ENCODE results near the gene AMBP. TPM values are rescaled to one million over a fixed set of nuclear protein-coding genes. Genes with fewer than 3 reads are reported as not detected.

AMBP gene
- total and polyA plus RNA-seq, 2 of the 13 experiments (the other 11 are each of a cell fraction or from before 2014, with no cell fraction given), result 1,510 to 2,580 TPM

DNA sequence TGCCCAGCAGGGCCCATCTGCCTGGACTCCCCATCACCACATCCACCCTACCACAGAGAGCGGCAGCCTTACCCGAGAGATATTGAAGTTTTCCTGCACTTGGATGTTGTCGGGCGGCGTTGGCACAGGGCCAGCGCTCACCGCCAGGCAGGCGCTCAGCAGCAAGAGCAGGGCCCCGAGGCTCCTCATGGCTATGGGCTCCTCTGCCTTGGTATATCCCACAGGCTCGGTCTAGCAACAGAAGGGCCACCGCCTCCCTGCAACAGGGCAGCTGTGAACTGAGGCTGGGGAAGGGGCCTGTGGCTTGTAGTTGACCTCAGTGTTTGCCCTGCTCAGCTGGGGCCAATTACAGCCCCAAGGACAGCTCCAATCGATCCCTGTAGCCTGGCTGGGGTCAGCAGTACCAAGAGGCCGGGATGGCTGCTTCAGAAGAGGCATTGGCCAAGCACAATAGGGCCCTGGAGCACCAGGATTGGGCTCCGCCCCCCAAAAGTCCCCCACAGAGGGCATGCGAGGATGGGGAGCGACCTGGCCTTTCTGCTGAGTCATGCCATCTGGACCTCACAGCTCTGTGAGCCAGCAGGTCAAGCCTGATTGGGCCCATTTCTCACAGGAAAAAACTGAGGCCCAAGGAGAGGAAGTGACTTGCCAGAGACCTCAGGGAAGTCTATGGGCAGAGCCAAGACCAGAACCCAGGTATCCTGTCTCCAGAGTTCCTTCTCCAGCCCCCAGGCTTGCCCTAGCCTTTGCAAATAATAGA is at the start of gene AMBP (continued):
- TF ChIP-seq ZNF775 (CRISPR knock-in tag; IDR thresholded peaks at IDR 0.05; ENCODE audit: borderline replicate concordance), result no peak
- TF ChIP-seq, protein P1, sequence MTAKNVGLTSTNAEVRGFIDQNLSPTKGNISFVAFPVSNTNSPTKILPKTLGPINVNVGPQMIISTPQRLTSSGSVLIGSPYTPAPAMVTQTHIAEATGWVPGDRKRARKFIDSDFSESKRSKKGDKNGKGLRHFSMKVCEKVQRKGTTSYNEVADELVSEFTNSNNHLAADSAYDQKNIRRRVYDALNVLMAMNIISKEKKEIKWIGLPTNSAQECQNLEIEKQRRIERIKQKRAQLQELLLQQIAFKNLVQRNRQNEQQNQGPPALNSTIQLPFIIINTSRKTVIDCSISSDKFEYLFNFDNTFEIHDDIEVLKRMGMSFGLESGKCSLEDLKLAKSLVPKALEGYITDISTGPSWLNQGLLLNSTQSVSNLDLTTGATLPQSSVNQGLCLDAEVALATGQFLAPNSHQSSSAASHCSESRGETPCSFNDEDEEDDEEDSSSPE (CRISPR knock-in tag; IDR thresholded peaks at IDR 0.05), result peak; percentile 67
- TF ChIP-seq, protein P2, sequence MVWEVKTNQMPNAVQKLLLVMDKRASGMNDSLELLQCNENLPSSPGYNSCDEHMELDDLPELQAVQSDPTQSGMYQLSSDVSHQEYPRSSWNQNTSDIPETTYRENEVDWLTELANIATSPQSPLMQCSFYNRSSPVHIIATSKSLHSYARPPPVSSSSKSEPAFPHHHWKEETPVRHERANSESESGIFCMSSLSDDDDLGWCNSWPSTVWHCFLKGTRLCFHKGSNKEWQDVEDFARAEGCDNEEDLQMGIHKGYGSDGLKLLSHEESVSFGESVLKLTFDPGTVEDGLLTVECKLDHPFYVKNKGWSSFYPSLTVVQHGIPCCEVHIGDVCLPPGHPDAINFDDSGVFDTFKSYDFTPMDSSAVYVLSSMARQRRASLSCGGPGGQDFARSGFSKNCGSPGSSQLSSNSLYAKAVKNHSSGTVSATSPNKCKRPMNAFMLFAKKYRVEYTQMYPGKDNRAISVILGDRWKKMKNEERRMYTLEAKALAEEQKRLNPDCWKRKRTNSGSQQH (CRISPR knock-in tag; IDR thresholded peaks at IDR 0.05; ENCODE audit: low read depth), result peak; percentile 90; the same call in 1 of the 2 replicates
- TF ChIP-seq, protein P3, sequence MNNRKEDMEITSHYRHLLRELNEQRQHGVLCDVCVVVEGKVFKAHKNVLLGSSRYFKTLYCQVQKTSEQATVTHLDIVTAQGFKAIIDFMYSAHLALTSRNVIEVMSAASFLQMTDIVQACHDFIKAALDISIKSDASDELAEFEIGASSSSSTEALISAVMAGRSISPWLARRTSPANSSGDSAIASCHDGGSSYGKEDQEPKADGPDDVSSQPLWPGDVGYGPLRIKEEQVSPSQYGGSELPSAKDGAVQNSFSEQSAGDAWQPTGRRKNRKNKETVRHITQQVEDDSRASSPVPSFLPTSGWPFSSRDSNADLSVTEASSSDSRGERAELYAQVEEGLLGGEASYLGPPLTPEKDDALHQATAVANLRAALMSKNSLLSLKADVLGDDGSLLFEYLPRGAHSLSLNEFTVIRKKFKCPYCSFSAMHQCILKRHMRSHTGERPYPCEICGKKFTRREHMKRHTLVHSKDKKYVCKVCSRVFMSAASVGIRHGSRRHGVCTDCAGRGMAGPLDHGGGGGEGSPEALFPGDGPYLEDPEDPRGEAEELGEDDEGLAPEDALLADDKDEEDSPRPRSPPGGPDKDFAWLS (CRISPR knock-in tag; IDR thresholded peaks at IDR 0.05; ENCODE audit: borderline replicate concordance), result peak; percentile 92; the same call in 1 of the 2 replicates
- peak; percentile 67 for TF ChIP-seq JARID2 (CRISPR knock-in tag; IDR thresholded peaks at IDR 0.05; ENCODE audit: insufficient replicate concordance)
- peak; percentile 84 for TF ChIP-seq ARNT2 (CRISPR knock-in tag; IDR thresholded peaks at IDR 0.05; ENCODE audit: low read depth)
- peak; percentile 99 for TF ChIP-seq ZNF263 (CRISPR knock-in tag; IDR thresholded peaks at IDR 0.05)
- TF ChIP-seq, protein P4, sequence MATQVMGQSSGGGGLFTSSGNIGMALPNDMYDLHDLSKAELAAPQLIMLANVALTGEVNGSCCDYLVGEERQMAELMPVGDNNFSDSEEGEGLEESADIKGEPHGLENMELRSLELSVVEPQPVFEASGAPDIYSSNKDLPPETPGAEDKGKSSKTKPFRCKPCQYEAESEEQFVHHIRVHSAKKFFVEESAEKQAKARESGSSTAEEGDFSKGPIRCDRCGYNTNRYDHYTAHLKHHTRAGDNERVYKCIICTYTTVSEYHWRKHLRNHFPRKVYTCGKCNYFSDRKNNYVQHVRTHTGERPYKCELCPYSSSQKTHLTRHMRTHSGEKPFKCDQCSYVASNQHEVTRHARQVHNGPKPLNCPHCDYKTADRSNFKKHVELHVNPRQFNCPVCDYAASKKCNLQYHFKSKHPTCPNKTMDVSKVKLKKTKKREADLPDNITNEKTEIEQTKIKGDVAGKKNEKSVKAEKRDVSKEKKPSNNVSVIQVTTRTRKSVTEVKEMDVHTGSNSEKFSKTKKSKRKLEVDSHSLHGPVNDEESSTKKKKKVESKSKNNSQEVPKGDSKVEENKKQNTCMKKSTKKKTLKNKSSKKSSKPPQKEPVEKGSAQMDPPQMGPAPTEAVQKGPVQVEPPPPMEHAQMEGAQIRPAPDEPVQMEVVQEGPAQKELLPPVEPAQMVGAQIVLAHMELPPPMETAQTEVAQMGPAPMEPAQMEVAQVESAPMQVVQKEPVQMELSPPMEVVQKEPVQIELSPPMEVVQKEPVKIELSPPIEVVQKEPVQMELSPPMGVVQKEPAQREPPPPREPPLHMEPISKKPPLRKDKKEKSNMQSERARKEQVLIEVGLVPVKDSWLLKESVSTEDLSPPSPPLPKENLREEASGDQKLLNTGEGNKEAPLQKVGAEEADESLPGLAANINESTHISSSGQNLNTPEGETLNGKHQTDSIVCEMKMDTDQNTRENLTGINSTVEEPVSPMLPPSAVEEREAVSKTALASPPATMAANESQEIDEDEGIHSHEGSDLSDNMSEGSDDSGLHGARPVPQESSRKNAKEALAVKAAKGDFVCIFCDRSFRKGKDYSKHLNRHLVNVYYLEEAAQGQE (IDR thresholded peaks at IDR 0.05; ENCODE audit: borderline replicate concordance in 1 of 2, low read depth in 1 of 2, low read length in 2 of 2), result peak in 1 of 2 experiments; percentile 74; a peak in 2 of 4 replicates
- peak; percentile 96 for TF ChIP-seq FOXK1 (CRISPR knock-in tag; IDR thresholded peaks at IDR 0.05; ENCODE audit: borderline replicate concordance, low read depth)
- no peak for TF ChIP-seq SNRNP70 (IDR thresholded peaks at IDR 0.05; ENCODE audit: low read depth, low read length)
- TF ChIP-seq ZBTB21 (CRISPR knock-in tag; IDR thresholded peaks at IDR 0.05), result peak; percentile 60; the same call in 1 of the 2 replicates
- TF ChIP-seq ZFP62 (CRISPR knock-in tag; IDR thresholded peaks at IDR 0.05), result no peak
- TF ChIP-seq, protein P5, sequence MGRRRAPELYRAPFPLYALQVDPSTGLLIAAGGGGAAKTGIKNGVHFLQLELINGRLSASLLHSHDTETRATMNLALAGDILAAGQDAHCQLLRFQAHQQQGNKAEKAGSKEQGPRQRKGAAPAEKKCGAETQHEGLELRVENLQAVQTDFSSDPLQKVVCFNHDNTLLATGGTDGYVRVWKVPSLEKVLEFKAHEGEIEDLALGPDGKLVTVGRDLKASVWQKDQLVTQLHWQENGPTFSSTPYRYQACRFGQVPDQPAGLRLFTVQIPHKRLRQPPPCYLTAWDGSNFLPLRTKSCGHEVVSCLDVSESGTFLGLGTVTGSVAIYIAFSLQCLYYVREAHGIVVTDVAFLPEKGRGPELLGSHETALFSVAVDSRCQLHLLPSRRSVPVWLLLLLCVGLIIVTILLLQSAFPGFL (CRISPR knock-in tag; IDR thresholded peaks at IDR 0.05), result no peak
- TF ChIP-seq ZNF777 (CRISPR knock-in tag; IDR thresholded peaks at IDR 0.05), result no peak
- TF ChIP-seq PCBP2 (optimal IDR thresholded peaks at IDR 0.05; ENCODE audit: low read depth, low read length, poor library complexity, severe bottlenecking), result no peak
- TF ChIP-seq XBP1 (CRISPR knock-in tag; IDR thresholded peaks at IDR 0.05), result no peak; the same call in 1 of the 2 replicates
- TF ChIP-seq ZFX (CRISPR knock-in tag; IDR thresholded peaks at IDR 0.05; ENCODE audit: low read depth), result peak; percentile 96
- peak; percentile 90; the same call in 1 of the 2 replicates for TF ChIP-seq ZNF746 (CRISPR knock-in tag; IDR thresholded peaks at IDR 0.05)
- TF ChIP-seq, protein P6, sequence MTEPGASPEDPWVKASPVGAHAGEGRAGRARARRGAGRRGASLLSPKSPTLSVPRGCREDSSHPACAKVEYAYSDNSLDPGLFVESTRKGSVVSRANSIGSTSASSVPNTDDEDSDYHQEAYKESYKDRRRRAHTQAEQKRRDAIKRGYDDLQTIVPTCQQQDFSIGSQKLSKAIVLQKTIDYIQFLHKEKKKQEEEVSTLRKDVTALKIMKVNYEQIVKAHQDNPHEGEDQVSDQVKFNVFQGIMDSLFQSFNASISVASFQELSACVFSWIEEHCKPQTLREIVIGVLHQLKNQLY (CRISPR knock-in tag; IDR thresholded peaks at IDR 0.05), result peak; percentile 91
